Activated CD4-positive, alpha-beta T cell treated with anti-CD3 and anti-CD28 coated beads for 24 hours (primary cell): ENCODE data around the gene CSN1S1.

Experiments used
- DNase-seq, 2 donors: peaks; one replicate each; pipeline ENCODE4 v3.0.0-alpha.2; 2020; ENCODE audit warnings: low read depth in 2 of 2

CSN1S1 gene

DNA sequence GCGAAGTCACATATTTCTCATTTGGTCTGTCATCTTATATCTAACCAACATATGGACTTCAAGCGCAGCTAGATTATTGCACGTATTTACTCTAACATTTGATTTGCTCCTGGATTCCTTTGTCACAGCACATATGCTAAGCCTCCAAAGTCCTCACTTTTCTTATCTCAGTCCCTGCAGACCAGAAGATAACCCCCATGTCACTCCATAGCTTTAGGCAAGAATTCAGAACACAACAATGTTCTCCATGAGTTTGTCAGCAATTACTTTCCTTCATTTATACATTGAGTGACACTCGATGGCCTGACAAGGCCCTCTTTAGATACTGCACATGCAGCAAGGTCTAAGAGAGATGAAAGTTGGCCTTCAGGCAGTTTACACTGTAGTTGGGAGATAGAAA is 60.1 kb downstream of the CSN1S1 start:
- DNase-seq: no peak

DNA sequence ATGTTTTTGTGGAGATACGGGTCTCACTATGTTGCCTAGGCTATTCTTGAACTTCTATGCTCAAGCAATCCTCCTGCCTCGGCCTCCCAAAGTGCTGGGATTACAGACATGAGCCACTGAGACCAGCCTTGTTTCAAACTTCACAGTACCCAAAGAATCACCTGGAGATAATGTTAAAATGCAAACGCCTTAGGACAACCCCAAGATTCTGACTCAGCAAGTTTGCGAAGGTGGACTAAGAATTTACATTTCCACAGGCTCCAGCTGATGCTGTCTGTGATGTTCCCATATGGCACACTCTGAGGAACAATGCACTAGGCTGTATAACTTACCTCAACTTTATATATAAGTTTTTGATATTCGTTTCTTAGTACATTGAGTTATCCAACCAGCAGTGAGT is 63.9 kb downstream of the CSN1S1 start:
- DNase-seq: no peak

- no peak for DNase-seq
Measured at GRCh38 chr4:69995526-69996016, 64.7 kb downstream of the CSN1S1 start, which contains the start of gene STATH. Gene STATH, plus strand, starts transcription at chr4:69995966. Its CDS starts 2,472 bp downstream, at chr4:69998438.
